Dendritic cell treated with granulocyte-macrophage colony-stimulating factor and Interleukin-4, amounts not matched to agents 40 ng/mL and 50 ng/mL, for 4 days (primary cell): Measurements from ENCODE around the gene TMEM39B.
"Not testable (repeated sequence)": the region's sequence is repeated elsewhere in the genome, so short reads cannot be mapped to it uniquely, and the experiment has no call there.

ENCODE experiments used
- H3K27ac Mint-ChIP-seq: one replicate; pipeline ENCODE4 v1.8.0; 2022; ENCODE audit warnings: mild to moderate bottlenecking, mixed read lengths
- H3K27me3 Mint-ChIP-seq: one replicate; pipeline ENCODE4 v1.8.0; 2022; ENCODE audit warnings: mild to moderate bottlenecking, mixed read lengths
- H3K36me3 Mint-ChIP-seq: one replicate; pipeline ENCODE4 v1.8.0; 2022; ENCODE audit warnings: low read depth, mixed read lengths
- H3K4me1 Mint-ChIP-seq: one replicate; pipeline ENCODE4 v1.8.0; 2022; ENCODE audit warnings: low read depth, mixed read lengths
- H3K4me3 Mint-ChIP-seq: one replicate; pipeline ENCODE4 v1.8.0; 2022; ENCODE audit warnings: mild to moderate bottlenecking, moderate library complexity, mixed read lengths
- H3K9me3 Mint-ChIP-seq: one replicate; pipeline ENCODE4 v1.8.0; 2022; ENCODE audit warnings: mixed read lengths
- intact Hi-C: fragments of 100-400 bp; cut with micrococcal nuclease; formaldehyde crosslinking; loops from one replicate; pipeline ENCODE4 v1.15.0; 2022

Gene TMEM39B

DNA sequence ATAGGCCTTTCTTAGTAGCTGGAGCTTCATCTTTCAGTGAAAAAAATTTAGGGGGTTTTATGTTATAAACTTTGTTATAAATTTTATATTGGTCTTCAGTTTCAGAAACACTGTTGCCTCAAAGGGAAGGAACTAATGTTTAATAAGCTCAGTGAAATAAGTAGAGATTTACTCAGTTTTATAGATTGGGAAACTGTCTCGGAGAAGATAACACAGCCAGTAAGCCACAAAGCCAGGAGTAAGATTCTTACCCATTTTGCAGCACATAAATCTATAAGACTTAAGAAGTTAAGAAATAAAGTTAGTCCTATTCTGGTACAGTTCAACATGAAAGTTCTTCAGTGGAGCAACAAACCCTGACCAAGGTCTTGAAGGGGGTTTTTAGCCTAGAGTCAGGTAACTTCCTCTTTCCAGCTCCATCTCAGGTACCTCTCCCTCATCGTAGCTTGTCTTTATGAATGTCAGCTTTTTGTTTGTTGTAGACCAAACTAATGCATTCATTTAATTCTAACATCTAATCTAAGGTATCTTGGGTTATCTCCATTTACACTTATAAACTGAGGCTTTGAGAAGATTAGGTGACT lies 38.4 kb downstream of the TMEM39B start:
- no peaks in the 10 kb centered on the region for H3K9me3 Mint-ChIP-seq
- H3K36me3 Mint-ChIP-seq = peaks cover 17% of the 10 kb centered on the region
- peaks cover 34% of the 10 kb centered on the region for H3K4me1 Mint-ChIP-seq
- no peak overlapping the region for H3K4me3 Mint-ChIP-seq
- intact Hi-C loops = no loop called here
- no peaks in the 10 kb centered on the region for H3K27me3 Mint-ChIP-seq
- no peak overlapping the region for H3K27ac Mint-ChIP-seq

DNA sequence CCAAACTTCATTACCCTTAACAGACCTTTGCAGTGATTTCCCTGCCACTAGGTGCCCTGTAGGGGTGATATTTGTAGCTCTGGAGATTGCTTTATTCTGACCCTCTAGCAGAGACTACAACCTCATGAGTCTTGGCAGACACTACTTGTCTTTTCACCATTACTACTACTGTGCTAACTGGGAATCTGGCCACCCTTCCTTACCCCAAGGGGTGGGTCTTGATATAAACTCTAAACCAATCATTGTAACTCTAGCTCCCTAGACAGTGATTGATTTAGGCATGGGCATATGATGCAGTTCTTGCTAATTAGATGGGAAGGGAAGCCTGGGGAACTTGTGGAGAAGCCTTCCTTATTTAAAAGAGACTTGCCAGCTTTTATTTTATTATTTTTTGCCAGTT lies 39.0 kb downstream of the TMEM39B start:
- Mint-ChIP-seq H3K36me3 (peaks cover 24% of the 10 kb centered on the region), H3K27ac (no peak overlapping the region), H3K27me3 (no peaks in the 10 kb centered on the region), H3K9me3 (no peaks in the 10 kb centered on the region), H3K4me1 (peaks cover 30% of the 10 kb centered on the region), H3K4me3 (no peak overlapping the region)
- intact Hi-C loops = no loop called here

DNA sequence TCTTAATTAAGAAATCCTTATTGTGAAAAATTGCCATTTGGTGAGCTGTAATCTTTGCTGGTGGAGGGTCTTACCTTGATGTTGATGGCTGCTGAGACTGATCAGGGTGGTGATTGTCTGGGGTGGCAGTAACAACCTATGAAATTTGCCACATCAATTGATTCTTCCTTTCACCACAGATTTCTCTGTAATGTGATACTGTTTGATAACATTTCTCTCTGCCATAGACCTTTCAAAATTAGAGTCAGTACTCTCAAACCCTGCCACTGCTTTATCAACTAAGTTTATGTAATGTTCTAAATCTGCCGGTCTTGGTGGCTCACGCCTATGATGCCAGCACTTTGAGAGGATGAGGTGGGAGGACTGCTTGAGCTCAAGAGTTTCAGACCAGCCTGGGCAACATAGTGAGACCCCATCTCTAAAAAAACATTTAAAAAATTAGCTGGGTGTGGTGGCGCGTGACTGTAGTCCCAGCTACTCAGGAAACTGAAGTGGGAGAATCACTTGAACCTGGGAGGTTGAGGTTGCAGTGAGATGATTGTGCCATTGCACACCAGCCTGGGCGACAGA lies 40.2 kb downstream of the TMEM39B start:
- intact Hi-C loops = no loop called here
- Mint-ChIP-seq H3K4me1 (peaks cover 26% of the 10 kb centered on the region), H3K9me3 (no peaks in the 10 kb centered on the region), H3K27ac (no peak overlapping the region), H3K36me3 (peaks cover 22% of the 10 kb centered on the region), H3K4me3 (no peak overlapping the region), H3K27me3 (no peaks in the 10 kb centered on the region)

DNA sequence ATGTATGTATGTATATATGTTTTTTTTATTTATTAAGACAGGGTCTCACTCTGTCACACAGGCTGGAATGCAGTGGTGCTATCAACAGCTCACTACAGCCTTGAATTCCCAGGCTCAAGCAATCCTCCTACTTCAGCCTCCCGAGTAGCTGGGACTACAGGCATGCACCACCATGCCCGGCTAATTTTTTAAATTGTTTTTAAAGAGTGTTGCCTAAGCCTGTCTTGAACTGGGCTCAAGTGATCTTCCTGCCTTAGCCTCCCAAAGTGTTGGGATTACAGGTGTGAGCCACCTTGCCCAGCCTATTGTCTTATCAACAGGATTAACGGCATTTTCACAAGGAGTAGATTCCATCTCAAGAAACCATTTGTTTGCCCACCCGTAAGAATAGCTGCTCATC lies 40.7 kb downstream of the TMEM39B start:
- H3K9me3 Mint-ChIP-seq, intact Hi-C loops, H3K27ac Mint-ChIP-seq, H3K27me3 Mint-ChIP-seq, H3K4me3 Mint-ChIP-seq: not testable (repeated sequence)
- Mint-ChIP-seq H3K4me1 (peaks cover 32% of the 10 kb centered on the region), H3K36me3 (peaks cover 17% of the 10 kb centered on the region)

DNA sequence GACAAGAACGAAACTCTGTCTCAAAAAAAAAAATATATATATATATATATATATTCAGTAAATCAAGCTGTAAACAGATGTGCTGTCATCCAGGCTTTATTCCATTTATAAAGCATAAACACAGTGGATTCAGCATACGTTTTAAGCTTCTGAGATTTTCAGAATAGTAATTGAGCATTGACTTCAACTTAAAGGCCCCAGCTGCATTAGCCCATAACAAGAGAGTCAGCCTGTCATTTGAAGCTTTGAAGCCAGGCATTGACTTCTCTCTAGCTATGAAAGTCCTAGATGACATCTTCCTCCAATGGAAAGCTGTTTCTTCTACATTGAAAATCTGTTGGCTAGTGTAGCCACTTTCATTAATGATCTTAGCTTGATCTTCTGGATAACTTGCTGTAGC lies 41.7 kb downstream of the TMEM39B start:
- Mint-ChIP-seq H3K27me3 (no peaks in the 10 kb centered on the region), H3K27ac (no peak overlapping the region), H3K4me1 (peaks cover 30% of the 10 kb centered on the region), H3K9me3 (no peaks in the 10 kb centered on the region), H3K4me3 (no peak overlapping the region), H3K36me3 (peaks cover 15% of the 10 kb centered on the region)
- intact Hi-C loops = no loop called here

DNA sequence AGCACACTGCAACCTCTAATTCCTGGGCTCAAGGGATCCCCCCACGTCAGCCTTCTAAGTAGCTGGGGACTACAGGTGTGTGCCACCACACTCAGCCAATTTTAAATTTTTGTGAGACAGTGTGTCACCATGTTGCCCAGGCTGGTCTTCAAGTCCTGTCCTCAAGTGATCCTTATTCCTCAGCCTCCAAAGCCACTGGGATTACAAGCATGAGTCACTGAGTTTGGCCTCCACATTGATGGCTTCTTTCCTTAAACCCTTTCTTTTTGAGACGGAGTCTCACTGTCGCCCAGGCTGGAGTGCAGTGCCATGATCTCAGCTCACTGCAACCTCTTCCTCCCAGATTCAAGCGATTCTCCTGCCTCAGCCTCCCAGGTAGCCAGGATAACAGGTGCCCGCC lies 42.8 kb downstream of the TMEM39B start:
- no peaks in the 10 kb centered on the region for H3K9me3 Mint-ChIP-seq
- peaks cover 25% of the 10 kb centered on the region for H3K4me1 Mint-ChIP-seq
- H3K4me3 Mint-ChIP-seq = no peak overlapping the region
- intact Hi-C loops = no loop called here
- peaks cover 15% of the 10 kb centered on the region for H3K36me3 Mint-ChIP-seq
- no peaks in the 10 kb centered on the region for H3K27me3 Mint-ChIP-seq
- no peak overlapping the region for H3K27ac Mint-ChIP-seq

DNA sequence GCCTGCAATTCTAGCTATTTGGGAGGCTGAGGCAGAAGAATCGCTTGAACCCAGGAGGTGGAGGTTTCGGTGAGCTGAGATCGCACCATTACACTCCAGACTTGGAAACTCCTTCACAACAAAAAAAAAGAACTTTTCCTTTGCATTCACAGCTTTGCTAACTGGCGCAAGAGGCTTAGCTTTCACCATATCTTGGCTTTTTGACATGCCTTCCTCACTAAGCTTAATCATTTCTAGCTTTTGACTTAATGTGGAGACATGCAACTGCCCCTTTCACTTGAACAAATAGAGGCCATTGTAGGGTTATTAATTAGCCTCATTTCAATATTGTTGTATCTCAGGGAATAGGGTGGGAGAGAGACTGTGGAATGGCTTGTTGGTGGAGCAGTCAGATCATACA lies 43.8 kb downstream of the TMEM39B start:
- peaks cover 26% of the 10 kb centered on the region for H3K4me1 Mint-ChIP-seq
- H3K4me3 Mint-ChIP-seq = no peak overlapping the region
- no peaks in the 10 kb centered on the region for H3K9me3 Mint-ChIP-seq
- peaks cover 15% of the 10 kb centered on the region for H3K36me3 Mint-ChIP-seq
- no peak overlapping the region for H3K27ac Mint-ChIP-seq
- no peaks in the 10 kb centered on the region for H3K27me3 Mint-ChIP-seq
- intact Hi-C loops = no loop called here

DNA sequence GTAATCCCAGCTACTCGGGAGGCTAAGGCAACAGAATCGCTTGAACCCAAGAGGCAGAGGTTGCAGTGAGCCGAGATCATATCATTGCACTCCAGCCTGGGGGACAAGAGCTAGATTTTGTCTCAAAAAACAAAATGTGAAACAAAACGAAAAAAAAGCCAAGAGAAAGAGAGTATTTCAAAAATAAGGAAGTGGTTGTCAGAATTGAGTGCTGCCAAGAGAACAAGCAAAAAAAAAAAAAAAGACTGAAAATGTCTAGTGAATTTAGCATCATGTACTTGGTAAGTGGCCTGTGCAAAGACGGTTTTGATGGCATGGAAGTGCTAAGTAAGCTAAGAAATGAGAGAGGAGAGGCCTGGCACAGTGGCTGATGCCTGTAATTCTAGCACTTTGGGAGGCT lies 49.4 kb downstream of the TMEM39B start:
- H3K27me3 Mint-ChIP-seq = no peaks in the 10 kb centered on the region
- no peaks in the 10 kb centered on the region for H3K9me3 Mint-ChIP-seq
- peaks cover 50% of the 10 kb centered on the region for H3K4me1 Mint-ChIP-seq
- peak overlapping the region; percentile 52 for H3K4me3 Mint-ChIP-seq
- intact Hi-C loops = no loop called here
- peak overlapping the region; percentile 51 for H3K27ac Mint-ChIP-seq
- no peaks in the 10 kb centered on the region for H3K36me3 Mint-ChIP-seq

DNA sequence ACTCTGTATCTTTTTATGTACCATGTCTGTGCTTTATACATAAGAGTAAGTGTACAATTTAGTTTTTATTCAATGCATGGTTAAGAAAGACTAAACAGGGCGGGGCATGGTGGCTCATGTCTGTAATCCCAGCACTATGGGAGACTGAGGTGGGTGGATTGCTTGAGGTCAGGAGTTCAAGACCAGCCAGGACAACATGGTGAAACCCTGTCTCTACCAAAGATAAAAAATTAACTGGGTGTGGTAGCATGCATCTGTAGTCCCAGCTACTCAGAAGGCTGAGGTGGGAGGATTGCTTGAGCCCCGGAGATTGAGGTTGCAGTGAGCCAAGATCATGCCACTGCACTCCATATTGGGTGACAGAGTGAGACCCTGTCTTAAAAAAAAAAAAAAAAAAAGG lies 50.6 kb downstream of the TMEM39B start:
- H3K4me1 Mint-ChIP-seq = peaks cover 54% of the 10 kb centered on the region
- H3K4me3 Mint-ChIP-seq, H3K9me3 Mint-ChIP-seq, intact Hi-C loops, H3K36me3 Mint-ChIP-seq, H3K27ac Mint-ChIP-seq, H3K27me3 Mint-ChIP-seq: not testable (repeated sequence)

DNA sequence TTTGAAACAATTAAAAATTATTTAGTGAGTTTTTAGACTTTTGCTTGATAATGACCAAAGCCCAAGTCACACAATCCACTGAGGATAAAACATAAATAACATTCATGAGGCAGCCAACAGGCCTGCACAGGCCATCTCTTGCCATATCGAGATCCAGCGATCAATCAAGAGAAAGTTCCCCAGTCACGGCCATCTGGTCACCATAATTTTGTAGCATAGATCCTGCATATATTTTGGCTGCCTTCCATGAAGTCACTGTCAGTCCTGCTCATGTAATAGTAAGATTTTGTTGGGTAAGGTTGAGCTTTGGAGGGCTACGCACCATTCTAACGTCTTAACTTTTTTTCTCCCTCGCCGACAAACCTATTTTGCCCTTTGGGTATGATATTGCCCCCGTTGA lies 52.6 kb downstream of the TMEM39B start:
- intact Hi-C loops = no loop called here
- H3K9me3 Mint-ChIP-seq = no peaks in the 10 kb centered on the region

DNA sequence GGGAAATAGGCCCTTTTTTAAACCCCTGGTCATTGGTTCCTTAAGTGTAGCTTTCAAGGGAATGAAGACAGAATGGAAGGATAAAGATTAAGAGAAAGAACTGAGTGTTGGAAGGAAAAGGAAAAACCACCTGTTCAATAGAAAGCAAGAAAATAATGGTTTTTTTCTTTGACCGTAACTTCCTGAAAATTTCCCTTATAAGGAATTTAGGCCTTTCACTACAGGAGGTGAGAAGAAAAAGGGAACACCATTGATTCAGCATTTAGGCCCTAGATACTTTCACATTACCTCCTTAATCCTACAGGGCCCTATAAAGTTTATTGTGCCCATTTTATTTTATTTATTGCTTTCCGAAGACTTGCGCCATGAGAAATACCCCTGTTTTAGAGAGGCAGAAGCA lies 54.0 kb downstream of the TMEM39B start:
- Mint-ChIP-seq H3K4me3 (no peak overlapping the region), H3K36me3 (no peaks in the 10 kb centered on the region), H3K4me1 (peaks cover 49% of the 10 kb centered on the region), H3K27me3 (no peaks in the 10 kb centered on the region), H3K27ac (no peak overlapping the region), H3K9me3 (no peaks in the 10 kb centered on the region)
- intact Hi-C loops = no loop called here

More for the DNA sequence above, 52.6 kb downstream of the TMEM39B start:
- peaks cover 63% of the 10 kb centered on the region for H3K4me1 Mint-ChIP-seq
- H3K36me3 Mint-ChIP-seq = no peaks in the 10 kb centered on the region
- no peaks in the 10 kb centered on the region for H3K27me3 Mint-ChIP-seq
- H3K4me3 Mint-ChIP-seq = no peak overlapping the region
- H3K27ac Mint-ChIP-seq = no peak overlapping the region

DNA sequence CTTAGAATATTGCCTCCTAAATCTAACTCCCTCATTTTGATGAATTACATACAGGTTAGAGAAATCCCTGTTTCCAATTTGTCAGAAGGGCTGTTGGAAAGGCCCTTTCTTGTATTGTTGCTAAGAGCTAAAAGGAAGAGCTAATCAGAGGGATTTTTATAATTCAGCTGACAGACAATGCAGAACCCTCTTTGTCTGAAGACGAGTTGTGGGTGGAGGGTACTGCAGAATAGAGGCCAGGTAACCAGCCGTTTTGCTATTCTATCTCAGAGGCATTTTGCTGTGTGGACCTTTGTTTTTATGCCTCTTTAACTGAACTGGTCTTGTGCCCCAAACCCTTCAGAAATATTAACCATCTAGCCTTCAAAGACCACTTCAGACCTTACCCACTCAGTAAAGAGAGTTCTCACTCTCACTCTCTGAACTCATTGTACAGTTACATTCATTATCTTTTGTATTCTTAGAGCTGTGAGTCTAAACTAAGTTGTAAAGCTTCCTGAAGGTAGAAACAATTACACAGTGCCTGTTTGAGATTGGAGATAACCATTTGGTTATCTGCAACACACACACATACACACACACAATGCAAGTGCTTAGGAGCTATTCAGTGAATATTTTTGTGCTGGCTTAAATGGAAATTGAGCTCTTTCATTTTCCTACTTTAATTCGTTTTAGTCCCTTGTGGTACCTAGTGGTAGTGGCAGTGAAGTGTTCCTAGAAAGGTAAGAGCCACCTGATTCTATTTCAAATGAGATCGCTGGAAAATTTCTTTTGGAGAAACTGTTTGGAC lies 54.9 kb downstream of the TMEM39B start:
- Mint-ChIP-seq H3K27ac (no peak overlapping the region), H3K27me3 (no peaks in the 10 kb centered on the region), H3K4me1 (peaks cover 41% of the 10 kb centered on the region), H3K9me3 (no peaks in the 10 kb centered on the region), H3K4me3 (no peak overlapping the region), H3K36me3 (no peaks in the 10 kb centered on the region)
- intact Hi-C loops = no loop called here

DNA sequence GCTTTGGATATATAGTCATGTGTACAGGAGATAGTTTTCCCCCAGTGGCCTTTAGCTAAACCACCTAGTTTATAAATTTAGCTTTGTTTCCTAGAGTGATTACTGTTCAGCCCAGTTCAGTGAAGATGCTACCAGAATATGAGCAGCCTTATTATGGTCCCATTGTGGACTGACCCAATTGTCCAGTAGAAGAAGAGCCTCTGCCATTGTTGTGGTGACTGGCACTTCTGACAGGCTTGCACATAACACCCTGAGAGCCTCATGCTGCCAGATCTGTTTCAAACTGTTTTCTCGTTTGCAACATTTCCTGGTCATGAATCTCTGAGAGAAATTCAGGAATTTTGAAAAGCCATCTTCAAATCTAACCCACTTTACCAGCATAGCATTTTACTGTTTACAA lies 55.7 kb downstream of the TMEM39B start:
- H3K9me3 Mint-ChIP-seq = no peaks in the 10 kb centered on the region
- H3K36me3 Mint-ChIP-seq = peaks cover 7% of the 10 kb centered on the region
- intact Hi-C loops = no loop called here
- H3K4me3 Mint-ChIP-seq = no peak overlapping the region
- peaks cover 32% of the 10 kb centered on the region for H3K4me1 Mint-ChIP-seq
- no peaks in the 10 kb centered on the region for H3K27me3 Mint-ChIP-seq
- H3K27ac Mint-ChIP-seq = no peak overlapping the region

DNA sequence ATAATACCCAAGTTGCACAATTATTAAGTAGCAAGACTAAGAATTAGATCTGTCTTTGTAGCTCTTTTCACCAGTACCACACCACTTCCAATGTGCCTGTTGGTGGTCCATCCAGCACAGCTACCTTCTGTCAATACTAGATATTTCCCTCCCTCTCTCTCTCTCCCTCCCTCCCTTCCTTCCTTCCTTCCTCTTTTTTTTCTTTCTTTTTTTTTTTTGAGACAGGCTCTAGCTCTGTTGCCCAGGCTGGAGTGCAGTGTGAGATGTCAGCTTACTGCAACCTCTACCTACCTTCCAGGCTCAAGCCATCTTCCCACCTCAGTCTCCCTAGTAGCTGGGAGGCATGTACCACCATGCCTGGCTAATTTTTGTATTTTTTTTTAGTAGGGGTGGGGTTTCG lies 56.2 kb downstream of the TMEM39B start:
- peak overlapping the region; percentile 55 for H3K27ac Mint-ChIP-seq
- H3K27me3 Mint-ChIP-seq = no peaks in the 10 kb centered on the region
- intact Hi-C loops = no loop called here
- no peaks in the 10 kb centered on the region for H3K9me3 Mint-ChIP-seq
- H3K4me3 Mint-ChIP-seq = no peak overlapping the region
- H3K36me3 Mint-ChIP-seq = peaks cover 9% of the 10 kb centered on the region
- H3K4me1 Mint-ChIP-seq = peaks cover 31% of the 10 kb centered on the region

DNA sequence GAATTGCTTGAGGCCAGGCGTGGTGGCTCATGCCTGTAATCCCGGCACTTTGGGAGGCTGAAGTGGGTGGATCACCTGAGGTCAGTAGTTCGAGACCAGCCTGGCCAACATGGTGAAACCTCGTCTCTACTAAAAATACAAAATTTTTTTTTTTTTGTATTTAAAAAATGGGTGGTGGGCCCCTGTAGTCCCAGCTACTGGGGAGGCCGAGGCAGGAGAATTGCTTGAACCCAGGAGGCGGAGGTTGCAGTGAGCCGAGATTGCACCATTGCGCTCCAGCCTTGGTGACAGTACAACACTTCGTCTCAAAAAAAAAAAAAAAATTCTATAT lies 61.2 kb downstream of the TMEM39B start:
- H3K4me1 Mint-ChIP-seq = peaks cover 20% of the 10 kb centered on the region
- not testable (repeated sequence) for H3K27me3 Mint-ChIP-seq

More for the DNA sequence above, 61.2 kb downstream of the TMEM39B start:
- H3K4me3 Mint-ChIP-seq, intact Hi-C loops, H3K27ac Mint-ChIP-seq, H3K9me3 Mint-ChIP-seq: not testable (repeated sequence)
- peaks cover 40% of the 10 kb centered on the region for H3K36me3 Mint-ChIP-seq
